NT2/D1 (cell line): ENCODE data around the gene TM9SF4.

ENCODE experiments used
- DNase-seq: peaks from one replicate; pipeline ENCODE4 v3.0.0-alpha.2; 2011; ENCODE audit warnings: low read depth, low spot score
- H3K27me3 ChIP-seq: 2 replicates; pipeline ENCODE4 v1.6.0; 2011; ENCODE audit warnings: mild to moderate bottlenecking; ENCODE audit not compliant: insufficient read length, insufficient read depth
- H3K36me3 ChIP-seq: 2 replicates; pipeline ENCODE4 v1.6.1; 2011; ENCODE audit warnings: mild to moderate bottlenecking, low read length, mixed read lengths; ENCODE audit not compliant: insufficient read depth, insufficient read length
- H3K4me1 ChIP-seq: 2 replicates; pipeline ENCODE4 v1.5.1; 2011; ENCODE audit not compliant: insufficient read depth, insufficient read length
- H3K4me3 ChIP-seq: 2 replicates; pipeline ENCODE4 v1.5.1; 2011; ENCODE audit warnings: low read depth; ENCODE audit not compliant: insufficient read length
- H3K9ac ChIP-seq: 2 replicates; pipeline ENCODE4 v1.6.0; 2011; ENCODE audit warnings: low read depth; ENCODE audit not compliant: insufficient read length
- H3K9me3 ChIP-seq: 2 replicates; pipeline ENCODE4 v1.5.1; 2011; ENCODE audit warnings: mild to moderate bottlenecking, low read length; ENCODE audit not compliant: insufficient read depth
- SUZ12 ChIP-seq: IDR thresholded peaks from 2 replicates; pipeline ENCODE4 v1.6.1; 2011; ENCODE audit not compliant: insufficient read length, insufficient read depth; ENCODE audit errors: extremely low read depth
- YY1 ChIP-seq: IDR thresholded peaks from 2 replicates; pipeline ENCODE4 v1.6.1; 2011; ENCODE audit not compliant: insufficient read length, insufficient read depth
- ZNF274 ChIP-seq: IDR thresholded peaks from 2 replicates; pipeline ENCODE4 v1.6.1; 2011; ENCODE audit warnings: mild to moderate bottlenecking, low read depth, low read length

TM9SF4 gene

DNA sequence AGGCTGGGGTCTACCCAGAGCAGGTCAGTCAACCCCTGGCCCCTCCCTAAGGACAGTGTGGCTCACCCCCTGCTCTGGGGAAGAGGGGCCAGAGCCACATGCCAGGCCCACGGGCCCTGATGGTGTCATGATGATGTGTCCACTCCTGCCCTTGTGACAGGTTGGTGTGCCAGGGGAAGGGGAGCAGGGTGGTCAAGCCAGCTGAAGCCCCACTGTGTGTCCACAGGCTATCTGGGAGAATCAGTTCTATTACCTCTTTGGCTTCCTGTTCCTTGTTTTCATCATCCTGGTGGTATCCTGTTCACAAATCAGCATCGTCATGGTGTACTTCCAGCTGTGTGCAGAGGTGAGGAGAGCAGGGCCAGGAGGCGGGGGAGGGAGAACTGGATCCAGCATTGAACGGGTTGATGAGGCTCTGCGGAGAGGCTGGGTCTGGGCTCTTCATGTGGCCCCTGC is 50.3 kb downstream of the TM9SF4 start:
- Histone ChIP-seq H3K9me3 (no peaks in the 10 kb centered on the region), H3K36me3 (peaks cover 59% of the 10 kb centered on the region), H3K9ac (no peak overlapping the region)

GRCh38 chr20:32160341-32160740 is 50.8 kb downstream of the TM9SF4 start:
- TF ChIP-seq SUZ12 (no peak), YY1 (no peak), ZNF274 (no peak)
- Histone ChIP-seq H3K36me3 (peaks cover 64% of the 10 kb centered on the region), H3K9ac (no peak overlapping the region), H3K4me3 (no peak overlapping the region), H3K4me1 (no peaks in the 10 kb centered on the region), H3K9me3 (no peaks in the 10 kb centered on the region), H3K27me3 (no peaks in the 10 kb centered on the region)
- DNase-seq, result no peak

More for the DNA sequence above, 50.3 kb downstream of the TM9SF4 start:
- no peaks in the 10 kb centered on the region for H3K27me3 ChIP-seq
- no peaks in the 10 kb centered on the region for H3K4me1 ChIP-seq
- DNase-seq, result no peak
- TF ChIP-seq SUZ12 (no peak), ZNF274 (no peak), YY1 (no peak)
- H3K4me3 ChIP-seq, result no peak overlapping the region

GRCh38 chr20:32162351-32162750 is 52.8 kb downstream of the TM9SF4 start:
- Histone ChIP-seq H3K27me3 (no peaks in the 10 kb centered on the region), H3K36me3 (peaks cover 80% of the 10 kb centered on the region), H3K4me3 (no peak overlapping the region), H3K4me1 (no peaks in the 10 kb centered on the region), H3K9ac (no peak overlapping the region), H3K9me3 (no peaks in the 10 kb centered on the region)
- DNase-seq, result no peak
- TF ChIP-seq ZNF274 (no peak), YY1 (no peak), SUZ12 (no peak)

- Histone ChIP-seq H3K27me3 (no peaks in the 10 kb centered on the region), H3K4me1 (peaks cover 3% of the 10 kb centered on the region), H3K36me3 (peaks cover 67% of the 10 kb centered on the region), H3K9ac (no peak overlapping the region), H3K9me3 (no peaks in the 10 kb centered on the region), H3K4me3 (no peak overlapping the region)
- DNase-seq, result no peak
- TF ChIP-seq ZNF274 (no peak), SUZ12 (no peak), YY1 (no peak)
Measured at GRCh38 chr20:32163951-32164350, 54.4 kb downstream of the TM9SF4 start.

DNA sequence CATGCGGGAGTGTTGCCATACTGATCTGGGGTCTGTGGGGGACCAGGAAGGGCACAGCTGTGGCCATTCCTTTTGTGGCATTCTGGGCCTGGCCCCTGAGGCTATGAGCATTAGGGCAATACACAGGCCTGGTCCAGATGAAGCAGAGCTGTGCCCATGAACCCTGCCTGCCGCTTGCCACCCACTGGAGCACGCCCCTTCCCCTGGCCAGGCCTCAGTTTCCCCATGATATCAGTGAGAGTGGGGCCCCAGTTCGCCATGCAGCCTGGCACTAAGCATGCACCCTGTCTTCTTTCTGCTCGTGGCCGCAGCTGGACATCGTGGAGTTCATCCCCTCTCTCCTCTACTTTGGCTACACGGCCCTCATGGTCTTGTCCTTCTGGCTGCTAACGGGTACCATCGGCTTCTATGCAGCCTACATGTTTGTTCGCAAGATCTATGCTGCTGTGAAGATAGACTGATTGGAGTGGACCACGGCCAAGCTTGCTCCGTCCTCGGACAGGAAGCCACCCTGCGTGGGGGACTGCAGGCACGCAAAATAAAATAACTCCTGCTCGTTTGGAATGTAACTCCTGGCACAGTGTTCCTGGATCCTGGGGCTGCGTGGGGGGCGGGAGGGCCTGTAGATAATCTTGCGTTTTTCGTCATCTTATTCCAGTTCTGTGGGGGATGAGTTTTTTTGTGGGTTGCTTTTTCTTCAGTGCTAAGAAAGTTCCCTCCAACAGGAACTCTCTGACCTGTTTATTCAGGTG is 55.6 kb downstream of the TM9SF4 start:
- Histone ChIP-seq H3K9me3 (no peaks in the 10 kb centered on the region), H3K4me1 (peaks cover 3% of the 10 kb centered on the region), H3K4me3 (no peak overlapping the region), H3K36me3 (peaks cover 55% of the 10 kb centered on the region), H3K27me3 (no peaks in the 10 kb centered on the region), H3K9ac (no peak overlapping the region)
- no peak for DNase-seq
- TF ChIP-seq YY1, result no peak
- TF ChIP-seq SUZ12, result no peak

GRCh38 chr20:32165836-32166545 is 56.5 kb downstream of the TM9SF4 start:
- Histone ChIP-seq H3K36me3 (peaks cover 49% of the 10 kb centered on the region), H3K27me3 (no peaks in the 10 kb centered on the region), H3K4me1 (peaks cover 3% of the 10 kb centered on the region), H3K4me3 (no peak overlapping the region), H3K9ac (no peak overlapping the region), H3K9me3 (no peaks in the 10 kb centered on the region)
- DNase-seq, result no peak
- TF ChIP-seq ZNF274 (no peak), SUZ12 (no peak), YY1 (no peak)

GRCh38 chr20:32167552-32167951 is 58.0 kb downstream of the TM9SF4 start:
- DNase-seq, result no peak
- H3K36me3 ChIP-seq, result peaks cover 35% of the 10 kb centered on the region

More at GRCh38 chr20:32167552-32167951, 58.0 kb downstream of the TM9SF4 start:
- Histone ChIP-seq H3K4me1 (peaks cover 3% of the 10 kb centered on the region), H3K27me3 (no peaks in the 10 kb centered on the region), H3K9ac (no peak overlapping the region), H3K9me3 (no peaks in the 10 kb centered on the region), H3K4me3 (no peak overlapping the region)
- TF ChIP-seq ZNF274 (no peak), YY1 (no peak), SUZ12 (no peak)
